ENCODE data around the gene MBNL2. TPM values are rescaled to one million over a fixed set of nuclear protein-coding genes. Genes with fewer than 3 reads are reported as not detected.

The MBNL2 gene
- total RNA-seq, 2 experiments from 2014 or later: 2.7 to 7.4 TPM

DNA sequence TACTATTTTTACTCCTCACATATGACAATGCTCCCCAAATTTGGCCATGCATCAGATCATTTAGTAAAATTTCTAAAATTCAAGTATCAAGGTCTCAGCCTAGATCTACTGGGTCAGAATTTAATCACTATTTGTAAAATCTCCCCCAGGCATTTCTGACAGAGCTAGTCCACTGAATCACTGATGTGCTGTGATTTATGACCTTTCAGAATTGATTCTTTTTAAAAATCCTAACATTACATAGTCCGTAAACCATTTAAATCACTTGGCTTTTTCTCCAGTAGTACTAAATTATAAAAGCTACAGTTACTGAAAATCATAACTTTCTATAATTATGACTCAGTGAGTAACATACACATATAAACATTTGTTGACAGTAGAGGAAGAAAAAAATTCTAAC, 119.0 kb downstream of the MBNL2 start:
- no peaks in the 10 kb centered on the region for H3K9me2 ChIP-seq (ENCODE audit: insufficient read depth, low read length)
- ChIA-PET POLR2A (interaction anchor here (1.8 kb wide), 1 partner anchor 116 kb away, joined by 7 read pairs; no protein-coding TSS in a partner anchor), CTCF (ENCODE audit: unreplicated experiment) (no interaction called here)
- H2AFZ ChIP-seq (ENCODE audit: low read length): no peak overlapping the region
- DNase-seq (ENCODE audit: low spot score): no peak
- intact Hi-C loops (cut with micrococcal nuclease; ENCODE audit: unreplicated experiment): loop anchor here (10.0 kb wide), 1 partner anchor 116 kb away; the partner anchor contains the start of gene MBNL2
- no peak overlapping the region for H3K4me3 ChIP-seq (ENCODE audit: low read depth, low read length, poor library complexity, severe bottlenecking)
- TF ChIP-seq, protein P1, sequence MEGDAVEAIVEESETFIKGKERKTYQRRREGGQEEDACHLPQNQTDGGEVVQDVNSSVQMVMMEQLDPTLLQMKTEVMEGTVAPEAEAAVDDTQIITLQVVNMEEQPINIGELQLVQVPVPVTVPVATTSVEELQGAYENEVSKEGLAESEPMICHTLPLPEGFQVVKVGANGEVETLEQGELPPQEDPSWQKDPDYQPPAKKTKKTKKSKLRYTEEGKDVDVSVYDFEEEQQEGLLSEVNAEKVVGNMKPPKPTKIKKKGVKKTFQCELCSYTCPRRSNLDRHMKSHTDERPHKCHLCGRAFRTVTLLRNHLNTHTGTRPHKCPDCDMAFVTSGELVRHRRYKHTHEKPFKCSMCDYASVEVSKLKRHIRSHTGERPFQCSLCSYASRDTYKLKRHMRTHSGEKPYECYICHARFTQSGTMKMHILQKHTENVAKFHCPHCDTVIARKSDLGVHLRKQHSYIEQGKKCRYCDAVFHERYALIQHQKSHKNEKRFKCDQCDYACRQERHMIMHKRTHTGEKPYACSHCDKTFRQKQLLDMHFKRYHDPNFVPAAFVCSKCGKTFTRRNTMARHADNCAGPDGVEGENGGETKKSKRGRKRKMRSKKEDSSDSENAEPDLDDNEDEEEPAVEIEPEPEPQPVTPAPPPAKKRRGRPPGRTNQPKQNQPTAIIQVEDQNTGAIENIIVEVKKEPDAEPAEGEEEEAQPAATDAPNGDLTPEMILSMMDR (conservative IDR thresholded peaks at IDR 0.05; ENCODE audit: low read length): no peak
- TF ChIP-seq EZH2phosphoT487 (IDR thresholded peaks at IDR 0.05; ENCODE audit: borderline replicate concordance, low read depth, low read length): no peak
- H4K20me1 ChIP-seq (ENCODE audit: insufficient read depth, low read length): no peaks in the 10 kb centered on the region
- no peak overlapping the region for H3K4me2 ChIP-seq (ENCODE audit: low read length)
- H3K9me3 ChIP-seq (ENCODE audit: low read length): no peaks in the 10 kb centered on the region
- no TSS peak for BruUV-seq (replicated peaks)
- no peak overlapping the region for H3K27ac ChIP-seq (ENCODE audit: low read depth, low read length, poor library complexity, severe bottlenecking)
- no peaks in the 10 kb centered on the region for H3K4me1 ChIP-seq (ENCODE audit: insufficient read depth, low read length, poor library complexity, severe bottlenecking)
- H3K79me2 ChIP-seq (ENCODE audit: insufficient read depth, low read depth, low read length): no peaks in the 10 kb centered on the region
- H3K36me3 ChIP-seq (ENCODE audit: insufficient read depth, low read length): no peaks in the 10 kb centered on the region

DNA sequence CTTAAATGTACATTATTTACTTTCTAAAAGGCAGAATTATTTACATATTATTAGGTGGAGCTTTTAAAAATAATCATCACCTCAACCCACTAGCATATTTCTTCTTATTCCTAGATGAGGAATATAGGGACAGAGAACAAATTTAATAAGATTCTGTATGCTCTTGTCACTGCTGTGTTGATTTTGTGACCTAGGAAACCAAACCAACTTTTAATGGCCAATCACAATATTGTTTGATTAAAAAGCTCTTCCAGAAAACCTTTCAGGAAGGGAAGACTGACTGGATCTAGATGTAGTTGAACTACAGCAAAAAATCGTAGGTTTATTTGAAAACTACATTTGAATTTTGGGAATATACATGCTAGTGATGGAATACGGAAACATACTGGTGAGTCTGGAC, 120.0 kb downstream of the MBNL2 start:
- H3K9me2 ChIP-seq (ENCODE audit: insufficient read depth, low read length): no peaks in the 10 kb centered on the region
- H3K4me2 ChIP-seq (ENCODE audit: low read length): no peak overlapping the region
- no peaks in the 10 kb centered on the region for H3K4me1 ChIP-seq (ENCODE audit: insufficient read depth, low read length, poor library complexity, severe bottlenecking)
- POLR2A ChIA-PET: interaction anchor here (1.8 kb wide), 1 partner anchor 117 kb away, joined by 7 read pairs; no protein-coding TSS in a partner anchor
- no peak for DNase-seq (ENCODE audit: low spot score)
- intact Hi-C loops (cut with micrococcal nuclease; ENCODE audit: unreplicated experiment): loop anchor here (10.0 kb wide), 1 partner anchor 117 kb away; the partner anchor contains the start of gene MBNL2
- H3K9me3 ChIP-seq (ENCODE audit: low read length): no peaks in the 10 kb centered on the region
- H3K79me2 ChIP-seq (ENCODE audit: insufficient read depth, low read depth, low read length): no peaks in the 10 kb centered on the region
- no peak overlapping the region for H3K4me3 ChIP-seq (ENCODE audit: low read depth, low read length, poor library complexity, severe bottlenecking)
- CTCF ChIA-PET (ENCODE audit: unreplicated experiment): no interaction called here
- no peak overlapping the region for H3K27ac ChIP-seq (ENCODE audit: low read depth, low read length, poor library complexity, severe bottlenecking)
- no TSS peak for BruUV-seq (replicated peaks)
- H2AFZ ChIP-seq (ENCODE audit: low read length): no peak overlapping the region
- no peaks in the 10 kb centered on the region for H4K20me1 ChIP-seq (ENCODE audit: insufficient read depth, low read length)
- TF ChIP-seq, protein P1 (conservative IDR thresholded peaks at IDR 0.05; ENCODE audit: low read length): no peak
- no peak for TF ChIP-seq EZH2phosphoT487 (IDR thresholded peaks at IDR 0.05; ENCODE audit: borderline replicate concordance, low read depth, low read length)
- H3K36me3 ChIP-seq (ENCODE audit: insufficient read depth, low read length): no peaks in the 10 kb centered on the region

DNA sequence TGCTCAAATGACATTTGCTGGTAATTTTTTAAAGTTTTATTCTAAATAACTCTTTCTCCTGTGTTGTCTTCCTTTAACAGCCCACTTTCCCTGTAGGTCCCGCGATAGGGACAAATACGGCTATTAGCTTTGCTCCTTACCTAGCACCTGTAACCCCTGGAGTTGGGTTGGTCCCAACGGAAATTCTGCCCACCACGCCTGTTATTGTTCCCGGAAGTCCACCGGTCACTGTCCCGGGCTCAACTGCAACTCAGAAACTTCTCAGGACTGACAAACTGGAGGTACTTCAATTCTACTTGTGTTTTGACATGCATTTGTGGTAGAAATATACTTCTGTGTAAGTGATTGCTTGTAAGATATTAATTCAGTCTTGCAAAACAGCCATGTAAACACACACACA, 120.8 kb downstream of the MBNL2 start:
- no peak overlapping the region for H3K4me3 ChIP-seq (ENCODE audit: low read depth, low read length, poor library complexity, severe bottlenecking)
- no peaks in the 10 kb centered on the region for H3K9me3 ChIP-seq (ENCODE audit: low read length)
- TF ChIP-seq, protein P1 (conservative IDR thresholded peaks at IDR 0.05; ENCODE audit: low read length): no peak
- TF ChIP-seq EZH2phosphoT487 (IDR thresholded peaks at IDR 0.05; ENCODE audit: borderline replicate concordance, low read depth, low read length): no peak
- no peak overlapping the region for H2AFZ ChIP-seq (ENCODE audit: low read length)
- H3K4me2 ChIP-seq (ENCODE audit: low read length): no peak overlapping the region
- no peaks in the 10 kb centered on the region for H3K9me2 ChIP-seq (ENCODE audit: insufficient read depth, low read length)
- ChIA-PET CTCF (ENCODE audit: unreplicated experiment) (no interaction called here), POLR2A (interaction anchor here (1.8 kb wide), 1 partner anchor 118 kb away, joined by 7 read pairs; no protein-coding TSS in a partner anchor)
- H3K79me2 ChIP-seq (ENCODE audit: insufficient read depth, low read depth, low read length): no peaks in the 10 kb centered on the region
- H3K4me1 ChIP-seq (ENCODE audit: insufficient read depth, low read length, poor library complexity, severe bottlenecking): no peaks in the 10 kb centered on the region
- no peak for DNase-seq (ENCODE audit: low spot score)
- no peaks in the 10 kb centered on the region for H3K36me3 ChIP-seq (ENCODE audit: insufficient read depth, low read length)
- intact Hi-C loops (cut with micrococcal nuclease; ENCODE audit: unreplicated experiment): loop anchor here (10.0 kb wide), 1 partner anchor 118 kb away; the partner anchor contains the start of gene MBNL2
- no peaks in the 10 kb centered on the region for H4K20me1 ChIP-seq (ENCODE audit: insufficient read depth, low read length)
- no peak overlapping the region for H3K27ac ChIP-seq (ENCODE audit: low read depth, low read length, poor library complexity, severe bottlenecking)
- BruUV-seq (replicated peaks): no TSS peak

All from OCI-LY7 (cell line).